Mucosa of descending colon (tissue), 3 donors: ENCODE data around the gene CUL1. TPM values are rescaled to one million over a fixed set of nuclear protein-coding genes. Genes with fewer than 3 reads are reported as not detected.

Experiments used
- ATAC-seq: fragments of 200-7000 bp; cut with Tn5 transposase; one replicate; pipeline ENCODE4 v1.9.1; 2020; ENCODE audit warnings: mild to moderate bottlenecking, moderate library complexity
- DNase-seq, 3 donors: peaks; one replicate each; pipeline ENCODE4 v3.0.0-alpha.2; 2020
- H3K36me3 ChIP-seq: fragments of 200-600 bp; one replicate; pipeline ENCODE4 v1.8.0; 2021; ENCODE audit warnings: low read depth, mild to moderate bottlenecking
- H3K4me1 ChIP-seq: fragments of 200-600 bp; one replicate; pipeline ENCODE4 v1.8.0; 2021; ENCODE audit warnings: low read depth, mild to moderate bottlenecking
- H3K4me3 ChIP-seq: fragments of 200-600 bp; one replicate; pipeline ENCODE4 v1.8.0; 2021; ENCODE audit warnings: mild to moderate bottlenecking
- H3K9me3 ChIP-seq: fragments of 200-600 bp; one replicate; pipeline ENCODE4 v1.8.0; 2021; ENCODE audit warnings: mild to moderate bottlenecking
- CTCF ChIP-seq: fragments of 200-600 bp; IDR thresholded peaks from one replicate; pipeline ENCODE4 v1.8.0; 2022; ENCODE audit warnings: antibody characterized with exemption, mild to moderate bottlenecking
- intact Hi-C, 2 donors: fragments of 100-400 bp; cut with DNase I in 1 of 2; cut with micrococcal nuclease in 1 of 2; formaldehyde crosslinking; loops; one replicate each; pipeline versions ENCODE4 v1.11.0 to v1.11.1; 2022; cut with DNase I, micrococcal nuclease
- total RNA-seq, 3 donors: library from RNA; stranded (reverse); fragmentation: NEBNext Ultra II Directional in 2 of 3; extraction: Animal tissue kit (Norgen Biotek cat#: 25700) in 2 of 3; gene quantifications; one replicate each; pipeline versions ENCODE4 v1.2.1 to v1.2.4, GENCODE V29; 2021 to 2023
- donor health status: DM: no; HTN: no; CAD: no; lungs with moderate emphysema.
- donor health status: DM: no; HTN: no; CAD: no.
- donor health status: DM: no; HTN: yes; CAD: no.

CUL1 gene
- total RNA-seq, 3 donors from 2014 or later = 28.7 to 58.1 (median 33.3) TPM

- no peak for TF ChIP-seq CTCF
- DNase-seq = no peak
- Histone ChIP-seq H3K36me3 (no peaks in the 10 kb centered on the region), H3K9me3 (no peaks in the 10 kb centered on the region), H3K4me1 (no peaks in the 10 kb centered on the region), H3K4me3 (no peak overlapping the region)
- intact Hi-C loops = no loop called here
- no peak for ATAC-seq
Measured at GRCh38 chr7:148712678-148713329, 14.1 kb downstream of the CUL1 start.

GRCh38 chr7:148714498-148714897, 15.8 kb downstream of the CUL1 start:
- H3K36me3 ChIP-seq = no peaks in the 10 kb centered on the region
- H3K4me1 ChIP-seq = no peaks in the 10 kb centered on the region
- no peak overlapping the region for H3K4me3 ChIP-seq
- DNase-seq (no peak), ATAC-seq (no peak)
- no peak for TF ChIP-seq CTCF
- H3K9me3 ChIP-seq = no peaks in the 10 kb centered on the region
- intact Hi-C loops = no loop called here

- DNase-seq (no peak), ATAC-seq (no peak)
- no peaks in the 10 kb centered on the region for H3K36me3 ChIP-seq
- no peaks in the 10 kb centered on the region for H3K4me1 ChIP-seq
- H3K4me3 ChIP-seq = no peak overlapping the region
- no peaks in the 10 kb centered on the region for H3K9me3 ChIP-seq
- intact Hi-C loops = no loop called here
- TF ChIP-seq CTCF = no peak
Measured at GRCh38 chr7:148715027-148715426, 16.3 kb downstream of the CUL1 start.

GRCh38 chr7:148717266-148717793, 18.6 kb downstream of the CUL1 start:
- ATAC-seq (no peak), DNase-seq (no peak)
- no peak overlapping the region for H3K4me3 ChIP-seq
- peaks cover 4% of the 10 kb centered on the region for H3K4me1 ChIP-seq
- TF ChIP-seq CTCF = no peak
- intact Hi-C loops = no loop called here
- H3K9me3 ChIP-seq = no peaks in the 10 kb centered on the region
- no peaks in the 10 kb centered on the region for H3K36me3 ChIP-seq

GRCh38 chr7:148718431-148718830, 19.7 kb downstream of the CUL1 start:
- H3K9me3 ChIP-seq = no peaks in the 10 kb centered on the region
- no peak for TF ChIP-seq CTCF
- H3K4me1 ChIP-seq = peaks cover 9% of the 10 kb centered on the region
- DNase-seq = no peak
- ATAC-seq = no peak
- intact Hi-C loops = no loop called here
- no peak overlapping the region for H3K4me3 ChIP-seq
- H3K36me3 ChIP-seq = no peaks in the 10 kb centered on the region
